NT2/D1 (cell line): Measurements from ENCODE around the gene KDM4E.

Source experiments
- SUZ12 ChIP-seq: IDR thresholded peaks from 2 replicates; pipeline ENCODE4 v1.6.1; 2011; ENCODE audit not compliant: insufficient read length, insufficient read depth; ENCODE audit errors: extremely low read depth
- YY1 ChIP-seq: IDR thresholded peaks from 2 replicates; pipeline ENCODE4 v1.6.1; 2011; ENCODE audit not compliant: insufficient read length, insufficient read depth
- ZNF274 ChIP-seq: IDR thresholded peaks from 2 replicates; pipeline ENCODE4 v1.6.1; 2011; ENCODE audit warnings: mild to moderate bottlenecking, low read depth, low read length

- TF ChIP-seq SUZ12: no peak
- no peak for TF ChIP-seq ZNF274
- TF ChIP-seq YY1: no peak
These were observed 17.8 kb downstream of the KDM4E start for GRCh38 chr11:95042906-95043305.
